Measurements from ENCODE around the gene KSR1.

The KSR1 gene

DNA sequence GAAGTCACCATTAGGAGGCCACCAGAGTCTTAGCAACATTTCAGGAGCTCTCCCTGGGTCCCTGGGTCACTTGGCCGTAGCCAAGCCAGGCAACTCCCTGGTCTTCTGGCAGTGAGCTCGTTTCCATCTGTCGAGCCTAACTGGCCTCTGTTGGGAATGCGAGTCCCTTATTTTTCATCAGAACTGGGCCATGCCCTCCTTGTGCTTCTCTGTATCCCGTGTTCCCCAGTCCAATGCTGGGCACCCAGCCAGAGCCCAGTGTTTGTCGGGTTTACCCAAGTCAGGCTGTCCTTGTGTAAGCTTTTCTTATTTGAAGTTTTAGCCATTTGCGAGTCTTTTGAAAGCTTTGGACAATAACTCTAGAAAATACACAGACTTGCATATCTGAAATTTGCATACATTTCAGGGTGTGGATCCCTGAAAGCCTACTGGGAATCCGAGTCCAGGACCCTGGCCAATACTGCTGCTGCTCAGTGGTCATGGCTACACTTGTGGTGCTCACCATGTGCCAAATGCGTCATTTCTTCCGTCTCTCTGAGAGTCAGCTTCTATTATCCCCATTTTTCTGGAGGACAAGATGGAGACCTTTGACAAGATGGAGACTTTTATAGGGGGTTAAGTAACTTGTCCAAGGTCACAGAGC, 93.1 kb downstream of the KSR1 start:
- DNase-seq (ENCODE audit: low spot score) (no peak), FAIRE-seq (no peak)

DNA sequence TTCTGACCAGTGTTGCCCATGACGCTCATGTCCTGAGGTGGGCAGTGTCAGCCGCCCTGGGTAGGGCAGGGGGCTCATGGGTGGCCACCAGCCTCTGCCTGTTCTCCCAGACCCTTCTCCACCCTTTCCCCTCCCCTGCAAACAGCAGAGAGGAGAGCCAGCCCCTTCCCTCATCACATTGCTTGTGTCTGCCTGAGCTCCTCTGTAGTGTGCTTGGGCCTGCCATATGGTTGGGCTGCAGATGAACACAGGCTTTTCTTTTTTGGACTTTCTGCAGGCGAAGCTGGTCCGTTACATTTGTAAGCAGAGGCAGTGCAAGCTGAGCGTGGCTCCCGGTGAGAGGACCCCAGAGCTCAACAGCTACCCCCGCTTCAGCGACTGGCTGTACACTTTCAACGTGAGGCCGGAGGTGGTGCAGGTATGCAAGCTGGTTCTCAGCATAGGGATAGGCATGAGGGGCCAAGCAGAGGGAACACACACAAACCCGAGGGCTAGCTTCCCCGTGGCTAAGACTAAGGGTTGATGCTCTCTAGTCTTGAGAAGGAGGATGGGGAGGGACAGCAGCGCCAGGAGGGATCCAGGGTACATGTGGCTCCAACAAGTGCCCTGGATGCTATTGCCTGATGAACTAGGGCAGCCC, 94.2 kb downstream of the KSR1 start:
- no peak for FAIRE-seq
- DNase-seq (ENCODE audit: low spot score) = no peak

DNA sequence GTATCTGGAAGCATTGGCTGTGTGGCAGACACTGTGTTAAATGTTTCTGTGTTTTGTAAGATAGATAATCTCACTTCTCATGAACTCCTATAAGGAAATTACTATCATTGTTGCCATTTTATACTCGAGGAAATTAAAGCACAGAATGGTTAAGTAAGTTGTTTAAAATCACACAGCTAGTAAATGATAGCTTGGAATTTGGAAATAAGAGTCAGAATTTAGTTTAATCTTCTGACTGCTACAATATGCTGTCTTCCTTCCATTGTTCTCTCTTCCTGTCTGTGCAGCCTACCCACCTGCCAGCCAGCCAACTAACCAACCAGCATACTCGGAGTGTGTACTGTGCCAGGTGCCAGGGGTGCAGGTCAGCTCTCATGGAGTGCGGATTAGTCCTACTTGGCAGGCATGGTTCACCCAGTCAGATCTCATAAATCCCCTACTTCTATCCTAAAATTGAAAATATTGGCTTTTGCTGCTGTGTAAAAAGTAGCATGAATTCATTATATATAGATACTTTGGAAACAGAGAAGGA, 94.8 kb downstream of the KSR1 start:
- no peak for FAIRE-seq
- no peak for DNase-seq (ENCODE audit: low spot score)

DNA sequence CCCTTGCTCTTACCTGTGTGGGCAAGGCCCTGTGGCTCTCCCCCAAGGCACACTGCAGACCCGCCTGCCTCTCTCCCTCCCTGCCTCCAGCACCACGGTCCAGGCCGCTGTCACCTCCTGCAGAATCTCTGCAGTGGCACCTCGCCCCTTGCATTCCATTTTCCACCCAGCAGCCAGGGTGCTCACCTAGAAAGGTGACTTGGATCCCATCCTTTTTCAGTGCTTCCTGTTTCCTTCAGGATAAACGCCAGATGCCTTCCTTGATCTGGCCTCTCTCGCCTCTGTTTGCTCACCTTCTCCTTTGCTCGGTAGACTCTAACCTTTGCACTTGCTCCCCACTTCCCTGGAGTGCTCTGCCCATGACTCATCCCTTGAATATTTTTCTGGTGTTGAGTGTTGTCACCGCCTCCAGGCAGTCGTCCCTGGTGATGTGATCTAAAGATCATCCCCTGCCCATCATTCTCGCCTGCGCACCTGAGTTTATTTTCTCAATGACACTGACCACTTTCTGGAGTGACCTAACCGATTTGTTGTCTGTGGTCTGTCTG, 95.5 kb downstream of the KSR1 start:
- FAIRE-seq = no peak
- peak; percentile 59 for DNase-seq (ENCODE audit: low spot score)

DNA sequence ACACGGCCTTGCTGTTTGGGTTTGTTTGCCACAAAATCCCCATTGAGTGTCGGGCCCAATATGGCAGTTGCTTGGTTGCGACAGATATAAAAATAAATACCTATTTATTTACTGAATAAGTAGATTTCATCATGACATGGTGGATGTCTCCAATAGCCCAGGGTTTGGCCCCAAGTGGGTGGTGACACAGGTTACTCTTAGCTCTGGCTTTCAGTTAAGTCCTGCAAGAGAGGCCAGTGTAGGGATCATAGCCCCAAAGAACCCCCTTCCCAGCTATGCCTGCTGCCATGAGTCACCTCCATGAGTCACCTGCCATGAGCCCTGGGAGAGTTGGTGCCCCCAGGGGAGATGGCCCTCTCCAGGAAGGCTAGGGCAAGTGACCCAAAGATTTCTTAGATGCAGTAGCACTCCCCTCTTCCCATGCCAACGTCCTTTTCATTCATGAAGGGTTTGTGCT, 96.1 kb downstream of the KSR1 start:
- no peak for FAIRE-seq
- peak; percentile 57 for DNase-seq (ENCODE audit: low spot score)

DNA sequence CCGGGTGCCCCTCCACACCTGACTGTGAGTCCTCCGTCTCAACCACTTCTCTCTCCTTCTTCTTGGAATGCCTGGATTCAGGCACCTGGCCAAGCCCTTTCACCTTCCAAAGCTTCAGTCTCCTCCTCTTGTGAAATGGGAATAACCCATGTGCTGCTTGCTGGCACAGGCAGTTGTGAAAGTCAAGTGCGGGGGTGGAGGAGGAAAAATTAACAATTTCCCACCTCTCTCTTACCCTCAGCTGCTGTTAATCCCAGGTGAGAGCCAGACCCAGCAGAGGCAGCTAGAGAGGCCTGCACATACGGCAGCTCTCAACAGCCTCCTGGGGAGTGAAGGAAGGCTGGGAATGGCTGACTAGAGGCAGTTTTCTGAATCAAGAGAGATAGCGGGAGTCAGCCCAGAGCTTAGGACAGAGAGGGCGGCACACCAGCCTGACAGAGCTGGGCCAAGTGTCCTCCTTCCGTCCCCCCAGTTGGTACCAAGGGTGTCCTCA, 96.8 kb downstream of the KSR1 start:
- FAIRE-seq (no peak), DNase-seq (ENCODE audit: low spot score) (no peak)

DNA sequence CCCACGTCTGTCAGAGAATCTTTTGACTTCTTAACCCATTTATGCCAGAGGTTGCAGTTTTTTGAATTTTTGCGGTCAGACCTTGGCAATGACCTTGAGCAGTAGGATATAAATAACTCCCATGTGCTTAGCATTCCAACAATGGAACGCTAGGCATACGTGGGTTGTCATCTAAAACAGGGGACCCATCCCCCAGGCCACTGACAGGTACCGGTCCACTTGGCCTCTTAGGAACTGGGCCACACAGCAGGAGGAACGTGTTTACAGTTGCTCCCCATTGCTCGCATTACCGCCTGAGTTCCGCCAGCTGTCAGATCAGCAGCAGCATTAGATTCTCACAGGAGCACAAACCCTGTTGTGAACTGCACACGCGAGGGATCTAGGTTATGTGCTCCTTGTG, 97.9 kb downstream of the KSR1 start:
- DNase-seq (ENCODE audit: low spot score) (no peak), FAIRE-seq (no peak)

DNA sequence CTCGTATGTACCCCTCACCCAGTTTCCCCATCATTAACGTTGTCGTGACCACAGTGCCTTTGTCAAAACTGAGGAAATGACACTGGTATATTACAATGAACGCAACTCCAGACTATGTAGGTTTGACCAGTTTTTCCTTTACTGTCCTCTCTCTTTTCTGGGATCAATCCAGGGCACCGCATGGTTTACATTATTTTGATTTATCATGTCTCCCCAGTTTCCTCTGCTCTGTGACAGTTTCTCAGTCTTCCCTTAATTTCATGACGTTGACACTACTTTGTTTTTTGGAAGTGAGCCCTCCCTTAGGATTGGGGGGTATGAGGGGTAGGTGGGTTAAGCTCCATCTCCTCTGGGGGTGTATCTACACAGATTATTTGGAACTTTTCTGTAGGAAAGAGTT, 98.7 kb downstream of the KSR1 start:
- FAIRE-seq (no peak), DNase-seq (ENCODE audit: low spot score) (no peak)

DNA sequence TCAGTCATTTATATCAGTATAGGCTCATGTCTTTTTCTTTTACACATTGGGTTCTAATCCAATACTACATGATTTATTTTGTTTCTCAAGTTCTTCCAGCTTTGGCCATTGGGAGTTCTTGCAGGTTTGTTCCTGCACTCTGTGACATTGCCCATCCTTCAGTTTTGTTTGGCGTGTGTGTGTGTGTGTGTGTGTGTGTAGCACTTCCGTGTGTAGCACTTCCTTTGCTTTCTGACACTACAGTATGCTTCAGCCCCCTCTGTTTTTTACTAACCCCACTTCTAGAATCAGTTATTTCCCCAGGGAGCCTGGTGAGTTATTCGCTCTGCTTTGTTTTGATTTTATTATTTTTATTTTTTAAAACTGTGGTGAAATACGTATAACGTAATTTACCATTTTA, 99.1 kb downstream of the KSR1 start:
- DNase-seq (ENCODE audit: low spot score) (no peak), FAIRE-seq (no peak)

DNA sequence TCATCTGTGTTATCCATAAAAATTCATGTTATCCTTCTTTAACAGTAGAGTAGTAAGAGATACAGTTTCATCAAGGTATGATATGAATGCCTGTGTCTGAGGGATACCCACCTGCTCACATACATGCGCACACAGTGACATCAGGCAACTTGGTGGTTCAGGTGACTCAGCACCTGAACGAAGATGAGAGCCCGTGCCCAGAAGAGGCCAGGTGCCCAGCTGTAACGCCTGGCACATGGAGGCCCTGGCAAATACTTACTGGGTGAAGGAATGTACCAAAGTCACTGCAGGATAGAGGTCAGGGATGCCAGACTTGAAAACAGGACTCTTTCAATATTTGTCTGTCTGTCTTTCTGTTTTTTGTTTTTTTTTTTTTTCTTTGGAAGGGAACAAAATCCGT, 102.1 kb downstream of the KSR1 start:
- DNase-seq (ENCODE audit: low spot score) (no peak), FAIRE-seq (no peak)

DNA sequence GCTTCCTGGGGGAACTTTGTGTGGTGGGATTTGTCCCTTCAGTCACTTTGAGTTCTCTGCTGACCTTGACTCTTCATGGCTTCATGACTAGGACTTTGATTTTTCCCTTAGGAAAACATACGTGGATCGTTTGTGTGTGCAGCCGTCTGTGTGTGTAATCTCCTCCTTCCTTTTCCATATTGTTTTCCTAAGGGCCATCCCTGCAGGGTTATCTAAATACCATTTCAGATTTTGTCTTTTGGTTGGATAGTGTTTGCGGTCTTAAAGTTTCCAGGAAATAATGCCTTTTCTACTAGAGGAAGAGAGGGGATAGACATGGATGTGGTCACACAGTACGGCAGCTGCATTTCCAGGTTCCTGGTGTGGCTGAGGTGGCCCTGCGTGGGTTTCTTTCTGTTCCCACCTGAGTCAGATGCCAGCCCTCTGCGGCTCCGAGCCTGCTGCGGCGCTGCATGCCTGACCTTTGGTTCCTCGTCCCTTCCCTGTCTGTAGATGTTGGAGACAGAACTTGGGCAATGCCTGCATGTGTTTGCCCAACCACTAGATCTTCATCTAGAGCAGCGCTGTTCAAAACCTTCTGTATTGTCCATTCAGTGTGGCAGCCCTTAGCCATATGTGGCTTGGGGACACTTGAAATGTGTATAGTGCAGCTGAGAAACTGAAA, 102.7 kb downstream of the KSR1 start:
- FAIRE-seq = no peak

DNA sequence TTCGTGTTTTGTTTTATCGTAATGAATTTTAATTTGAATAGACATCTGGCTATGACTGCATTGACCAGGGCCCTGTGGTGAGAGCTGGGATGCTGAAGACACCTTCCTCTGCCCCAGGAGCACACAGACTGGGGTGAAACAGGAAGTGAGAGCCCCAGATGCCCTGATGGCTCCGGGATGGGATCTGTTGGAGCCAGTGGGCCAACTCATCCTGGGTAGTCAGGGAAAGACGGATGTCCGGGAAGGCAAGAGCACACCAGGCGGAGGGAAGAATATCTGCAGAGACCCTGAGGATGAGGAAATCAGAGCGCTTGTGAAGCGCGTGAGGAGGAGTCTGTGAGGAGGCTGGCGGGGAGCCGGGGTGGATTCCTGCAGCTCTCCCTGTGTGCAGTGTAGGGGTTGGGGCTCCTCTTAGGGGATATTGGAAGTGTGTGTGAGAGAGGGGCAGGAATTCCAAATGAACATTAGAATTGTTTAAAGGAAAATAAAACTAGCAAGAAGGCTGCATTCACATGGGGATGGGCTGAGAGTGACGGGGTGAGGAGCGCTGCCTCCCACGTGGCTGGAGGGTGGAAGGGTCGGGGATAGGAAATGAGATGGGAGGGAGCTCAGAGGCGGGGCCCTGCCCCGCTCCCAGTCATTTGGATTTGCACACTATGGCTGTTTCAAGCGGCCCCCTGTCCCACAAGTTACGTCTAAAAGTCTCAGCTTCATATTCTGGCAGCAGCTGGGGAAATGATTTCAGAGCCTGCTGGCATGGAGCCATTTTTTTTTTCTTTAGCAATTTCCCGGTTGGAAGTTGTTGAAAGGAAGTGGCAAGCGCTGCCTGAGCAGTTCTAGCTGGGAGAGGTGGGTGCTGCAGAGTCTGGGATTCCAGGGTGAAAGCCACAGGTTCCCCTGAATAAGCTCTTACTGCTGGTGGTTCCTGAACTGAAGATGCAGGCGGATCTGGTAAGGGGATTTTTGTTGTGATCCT, 103.5 kb downstream of the KSR1 start:
- FAIRE-seq (no peak), DNase-seq (ENCODE audit: low spot score) (peak; percentile 29)

More for the DNA sequence above, 102.7 kb downstream of the KSR1 start:
- no peak for DNase-seq (ENCODE audit: low spot score)

DNA sequence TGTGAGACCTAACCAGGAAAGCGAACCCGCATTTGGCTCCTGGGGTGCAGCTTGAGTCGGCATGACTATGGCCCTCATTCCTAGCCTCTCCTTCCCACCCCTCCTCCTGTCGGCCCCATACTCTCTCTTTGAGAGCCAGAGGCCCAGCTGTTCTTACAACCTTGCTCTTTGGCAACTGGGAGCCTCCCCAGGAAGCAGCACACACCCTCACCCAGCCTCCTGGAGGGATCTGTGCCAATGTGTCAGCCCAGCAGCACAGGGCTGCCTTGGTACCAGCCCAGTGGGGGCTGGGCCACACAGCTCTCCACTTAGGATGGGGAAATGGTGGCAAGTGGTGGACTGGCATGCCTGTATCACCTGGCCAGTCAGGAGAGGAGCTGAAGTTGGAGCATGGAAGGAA, 104.4 kb downstream of the KSR1 start:
- FAIRE-seq = no peak
- no peak for DNase-seq (ENCODE audit: low spot score)

DNA sequence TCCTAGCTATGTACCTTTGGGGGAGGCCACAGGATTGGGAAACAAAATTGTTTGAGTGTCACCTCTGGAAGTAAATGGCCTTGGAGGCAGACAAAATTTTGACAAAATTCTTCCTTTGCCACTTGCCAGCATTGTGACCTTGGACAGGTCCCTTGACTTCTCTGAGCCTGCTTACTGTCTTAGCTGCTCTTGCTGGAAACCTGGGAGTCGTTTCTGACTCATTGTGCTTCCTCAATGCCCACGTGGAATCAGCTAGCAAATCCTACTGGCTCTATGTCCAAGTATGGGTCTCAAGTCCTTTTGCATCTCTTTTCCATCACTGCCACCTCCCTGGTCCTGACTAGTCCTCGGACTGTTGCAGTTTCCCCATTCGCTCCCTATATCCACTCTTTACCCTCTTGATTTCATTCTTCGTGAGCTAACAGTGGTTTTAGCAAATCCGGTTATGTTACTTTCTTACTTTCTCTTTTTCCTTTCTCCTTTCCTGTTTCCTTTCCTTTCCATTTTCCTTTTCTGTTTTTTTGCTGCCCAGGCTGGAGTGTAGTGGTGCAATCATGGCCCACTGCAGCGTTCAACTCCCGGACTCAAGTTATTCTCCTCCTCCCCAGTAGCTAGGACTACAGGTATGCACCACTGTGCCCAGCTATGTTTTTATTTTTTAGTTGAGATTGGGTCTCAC, 106.7 kb downstream of the KSR1 start:
- no peak for DNase-seq (ENCODE audit: low spot score)
- no peak for FAIRE-seq

DNA sequence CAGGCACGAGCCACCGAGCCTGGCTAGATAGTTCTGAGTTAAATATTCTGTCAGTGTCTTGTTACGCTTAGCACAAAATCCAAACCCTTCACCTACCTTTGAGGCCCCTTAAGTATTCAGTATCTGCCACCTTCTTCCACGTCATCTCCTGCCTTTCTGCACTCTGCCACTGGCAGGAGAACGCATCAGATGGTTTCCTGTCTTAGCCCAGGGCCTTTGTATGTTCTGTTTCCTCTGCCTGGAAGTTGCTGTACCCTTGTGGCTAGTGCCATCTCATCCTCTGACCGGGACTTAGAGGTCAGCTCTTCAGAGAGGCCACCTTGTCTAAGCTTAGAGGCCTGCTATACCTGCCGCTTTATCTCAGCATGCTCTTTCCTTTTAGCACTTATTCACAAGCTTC, 107.3 kb downstream of the KSR1 start:
- FAIRE-seq = no peak
- no peak for DNase-seq (ENCODE audit: low spot score)

DNA sequence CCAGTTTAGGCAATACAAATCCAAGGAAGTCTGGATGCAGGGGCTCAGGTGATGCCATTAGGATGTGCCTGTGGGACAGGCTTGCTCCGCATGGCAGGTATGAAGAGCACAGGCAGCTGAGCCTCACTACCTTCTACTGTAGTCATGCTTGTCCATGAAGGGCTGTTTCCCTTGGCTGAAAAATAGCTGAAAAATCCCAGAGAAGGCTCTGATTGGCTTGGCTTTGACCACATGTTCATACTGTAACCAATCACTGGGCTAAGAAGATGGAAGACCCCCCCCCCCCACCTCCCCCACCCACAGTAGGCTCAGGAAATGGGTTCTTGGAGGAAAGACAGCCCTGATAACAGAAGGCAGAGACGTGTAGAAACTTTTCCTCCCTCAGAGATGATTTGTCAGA, 108.2 kb downstream of the KSR1 start:
- no peak for DNase-seq (ENCODE audit: low spot score)
- FAIRE-seq = no peak

DNA sequence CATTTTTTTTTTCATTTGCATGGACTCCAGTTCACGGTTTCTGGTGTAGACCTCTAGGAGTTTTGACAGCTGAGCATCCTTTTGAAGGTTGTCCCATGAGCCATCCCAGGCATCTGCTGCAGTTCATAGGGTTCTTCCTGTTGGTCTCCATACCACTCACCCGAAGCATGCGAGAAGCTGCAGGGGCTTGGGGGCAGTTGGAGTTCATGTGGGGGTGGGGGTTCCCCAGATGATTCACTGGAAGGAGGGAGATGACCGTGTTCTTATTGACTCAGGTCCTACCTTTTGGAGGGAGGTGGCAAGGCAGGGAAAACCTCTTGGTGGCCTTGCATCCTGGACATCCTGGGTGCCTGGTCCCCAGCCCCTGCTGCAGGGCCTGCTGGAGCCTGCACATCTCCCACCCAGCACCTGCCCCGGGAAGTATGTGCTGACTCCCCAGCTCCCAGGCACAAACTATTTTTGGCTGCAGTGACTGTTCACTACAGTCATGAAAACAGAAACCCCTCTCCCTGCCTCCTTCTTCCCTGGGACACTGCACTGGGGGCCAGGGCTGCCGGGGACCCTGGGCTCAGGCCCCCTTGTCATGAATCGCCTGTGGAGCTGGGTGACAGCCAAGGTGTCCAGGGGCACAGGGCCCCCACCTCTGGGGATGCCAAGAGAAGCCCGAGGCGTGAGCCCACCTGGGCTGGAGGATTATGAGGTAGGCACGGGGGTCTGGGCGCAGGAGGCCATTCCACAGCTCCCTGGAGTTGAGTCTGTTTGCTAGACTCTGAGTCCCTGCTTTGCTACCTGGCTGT, 109.8 kb downstream of the KSR1 start:
- DNase-seq (ENCODE audit: low spot score) = no peak
- no peak for FAIRE-seq

DNA sequence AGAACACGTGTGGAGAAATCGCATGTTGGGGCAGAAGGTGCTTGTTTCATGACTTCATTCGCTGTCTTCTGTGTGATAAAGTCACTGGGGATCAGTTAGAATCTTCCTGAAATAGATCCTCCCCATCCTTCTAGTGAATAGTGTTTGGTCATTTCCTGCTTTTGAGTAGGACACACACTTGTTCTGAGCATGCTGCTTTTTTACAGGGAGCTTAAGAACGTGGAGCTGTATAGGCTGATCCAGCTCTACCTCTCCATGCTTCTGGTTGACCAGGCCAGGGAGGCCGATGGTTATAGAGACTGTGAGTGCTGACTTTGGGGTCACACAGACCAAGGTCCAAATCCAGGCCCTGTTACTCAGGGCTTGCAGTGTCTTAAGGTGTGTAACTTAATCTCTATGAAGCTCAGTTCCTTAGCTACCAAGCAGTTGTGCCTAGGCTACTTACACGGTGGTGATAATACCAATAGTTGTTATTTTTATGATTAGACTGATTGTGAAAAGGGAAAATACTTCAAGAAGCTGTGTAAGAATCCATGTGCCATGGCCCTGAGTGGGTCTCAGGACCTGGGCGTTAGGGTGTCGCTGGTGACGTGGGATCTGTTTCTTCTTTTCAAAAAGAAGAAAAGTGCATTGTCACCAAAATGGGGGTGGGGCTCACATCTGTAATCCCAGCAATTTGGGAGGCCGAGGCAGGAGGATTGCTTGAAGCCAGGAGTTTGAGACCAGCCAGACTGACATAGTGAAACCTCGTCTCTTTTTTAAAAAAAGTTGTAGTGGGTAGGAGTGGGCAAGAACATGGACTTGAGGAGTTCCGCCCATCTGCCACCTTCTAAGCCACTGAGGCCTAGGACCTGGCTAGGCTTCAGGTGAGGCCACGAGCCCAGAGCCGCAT, 110.7 kb downstream of the KSR1 start:
- no peak for DNase-seq (ENCODE audit: low spot score)
- FAIRE-seq = no peak

DNA sequence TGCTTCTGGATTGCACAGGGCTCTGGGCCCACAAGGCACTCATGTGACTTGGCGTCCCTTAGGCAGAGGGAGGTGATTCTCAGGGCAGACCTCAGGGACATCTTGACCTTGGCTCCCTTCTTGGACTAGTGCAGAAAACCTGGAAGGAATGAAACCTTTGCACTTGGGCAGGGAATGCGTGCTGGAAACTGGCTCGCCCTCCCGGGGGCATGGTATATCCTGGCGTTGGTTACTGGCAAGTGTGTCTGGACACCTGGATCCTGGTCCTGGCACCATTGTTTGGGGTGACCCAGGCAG, 111.3 kb downstream of the KSR1 start:
- no peak for DNase-seq (ENCODE audit: low spot score)
- FAIRE-seq = no peak

Measured in RCC 7860 (cell line).